Measurements from ENCODE around the gene REPS1.

Gene REPS1

GRCh38 chr6:138979365-138979764 lies 8.7 kb downstream of the REPS1 start:
- no peak for DNase-seq (ENCODE audit: low spot score)
- in situ Hi-C loops (cut with MboI; ENCODE audit: low sequenced_read_pairs, unreplicated experiment) = no loop called here
- TF ChIP-seq CTCF (IDR thresholded peaks at IDR 0.05; ENCODE audit: borderline replicate concordance, control extremely low read depth, extremely low read depth, insufficient read depth, missing control alignments) = no peak

- in situ Hi-C loops (cut with MboI; ENCODE audit: low sequenced_read_pairs, unreplicated experiment) = no loop called here
- no peak for TF ChIP-seq CTCF (IDR thresholded peaks at IDR 0.05; ENCODE audit: borderline replicate concordance, control extremely low read depth, extremely low read depth, insufficient read depth, missing control alignments)
- no peak for DNase-seq (ENCODE audit: low spot score)
These were observed 9.8 kb downstream of the REPS1 start for GRCh38 chr6:138978229-138978628.

DNA sequence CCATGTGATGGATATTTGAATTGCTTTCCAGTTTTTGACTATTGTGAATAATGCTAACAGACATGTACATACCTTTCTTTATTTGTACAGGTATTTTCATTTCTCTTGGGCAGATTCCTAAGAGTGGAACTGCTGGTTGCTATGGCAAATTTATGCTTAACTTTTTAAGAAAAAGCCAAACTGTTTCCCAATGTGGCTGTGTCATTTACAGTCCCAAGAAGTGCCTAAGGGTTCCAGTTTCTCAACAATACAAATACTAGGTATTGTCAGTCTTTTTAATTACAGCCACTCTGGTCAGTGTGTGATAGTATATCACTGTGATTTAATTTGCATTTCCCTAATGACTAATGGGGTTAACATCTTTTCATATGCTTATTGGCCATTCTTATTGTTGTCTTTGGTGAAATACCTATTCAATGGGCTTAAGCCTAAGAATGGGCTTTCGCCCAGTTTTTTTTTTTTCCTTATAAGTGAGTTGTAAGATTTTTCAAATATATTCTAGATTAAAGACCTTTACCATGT lies 10.3 kb downstream of the REPS1 start:
- no peak for DNase-seq (ENCODE audit: low spot score)
- in situ Hi-C loops (cut with MboI; ENCODE audit: low sequenced_read_pairs, unreplicated experiment) = no loop called here
- no peak for TF ChIP-seq CTCF (IDR thresholded peaks at IDR 0.05; ENCODE audit: borderline replicate concordance, control extremely low read depth, extremely low read depth, insufficient read depth, missing control alignments)

DNA sequence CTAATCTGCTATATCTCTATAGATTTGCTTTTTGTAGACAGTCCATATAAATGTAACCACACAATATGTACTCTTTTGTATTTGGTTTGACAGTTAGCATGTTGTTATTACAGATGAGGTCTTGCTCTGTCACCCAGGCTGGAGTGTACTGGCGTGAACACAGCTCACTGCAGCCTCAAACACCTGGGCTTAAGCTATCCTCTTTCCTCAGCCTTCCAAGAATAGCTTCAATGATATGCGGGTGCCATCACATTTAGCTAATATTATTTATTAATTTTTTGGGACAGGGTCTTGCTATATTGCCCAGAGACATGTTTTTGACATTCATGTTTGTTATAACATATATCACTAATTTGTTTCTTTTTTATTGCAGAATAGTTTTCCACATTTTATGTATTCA lies 10.8 kb downstream of the REPS1 start:
- DNase-seq (ENCODE audit: low spot score) = no peak
- in situ Hi-C loops (cut with MboI; ENCODE audit: low sequenced_read_pairs, unreplicated experiment) = no loop called here
- TF ChIP-seq CTCF (IDR thresholded peaks at IDR 0.05; ENCODE audit: borderline replicate concordance, control extremely low read depth, extremely low read depth, insufficient read depth, missing control alignments) = no peak

- no peak for TF ChIP-seq CTCF (IDR thresholded peaks at IDR 0.05; ENCODE audit: borderline replicate concordance, control extremely low read depth, extremely low read depth, insufficient read depth, missing control alignments)
- DNase-seq (ENCODE audit: low spot score) = no peak
- in situ Hi-C loops (cut with MboI; ENCODE audit: low sequenced_read_pairs, unreplicated experiment) = no loop called here
These were observed 12.2 kb downstream of the REPS1 start for GRCh38 chr6:138975815-138976214.

DNA sequence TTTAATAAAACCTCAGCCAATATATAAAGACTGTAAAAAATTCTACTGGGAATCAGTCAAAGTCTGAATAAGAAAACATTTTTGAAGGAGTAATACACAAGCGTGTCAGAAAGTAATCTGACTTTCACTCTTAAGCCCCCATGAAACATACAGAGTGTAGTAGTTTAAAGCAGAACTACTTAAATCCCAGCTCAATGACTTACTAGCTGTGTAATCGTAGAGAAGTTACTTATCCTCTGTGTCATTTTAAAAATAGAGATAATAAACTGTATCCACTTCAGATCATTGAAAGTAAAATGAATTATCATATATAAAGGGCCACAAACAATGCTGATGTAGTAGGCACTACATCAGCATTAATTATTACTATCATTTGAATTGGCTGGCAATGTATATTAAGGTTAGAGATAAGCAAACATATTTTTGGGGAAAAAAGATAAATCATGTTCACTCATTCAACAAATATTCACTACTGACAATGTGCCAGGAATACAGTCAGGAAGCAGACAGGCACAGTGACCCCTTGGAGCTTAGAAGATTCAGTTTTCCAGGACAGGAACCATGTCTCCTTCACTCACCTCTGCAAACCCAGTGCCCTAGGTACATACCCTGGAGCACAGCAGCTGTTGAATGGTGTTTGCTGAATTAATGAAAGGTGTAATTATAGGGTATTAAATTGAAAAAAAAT lies 14.4 kb downstream of the REPS1 start:
- TF ChIP-seq CTCF (IDR thresholded peaks at IDR 0.05; ENCODE audit: borderline replicate concordance, control extremely low read depth, extremely low read depth, insufficient read depth, missing control alignments) = no peak
- in situ Hi-C loops (cut with MboI; ENCODE audit: low sequenced_read_pairs, unreplicated experiment) = no loop called here
- no peak for DNase-seq (ENCODE audit: low spot score)
